ACC112 (cell line): ENCODE measurements around the gene APH1A.

ENCODE experiments used
- H2AFZ ChIP-seq: fragments of 200-600 bp; sonication (generic); one replicate; pipeline ENCODE4 v1.6.0; 2017; ENCODE audit warnings: antibody characterized with exemption, low read length; ENCODE audit not compliant: unreplicated experiment
- H3K27ac ChIP-seq: fragments of 200-600 bp; sonication (generic); 2 replicates; pipeline ENCODE4 v1.5.1; 2014; ENCODE audit warnings: low read depth, mild to moderate bottlenecking, antibody characterized with exemption, low read length, moderate library complexity
- H3K27me3 ChIP-seq: fragments of 200-600 bp; sonication (generic); 2 replicates; pipeline ENCODE4 v1.6.1; 2014; ENCODE audit warnings: mild to moderate bottlenecking, antibody characterized with exemption, low read length, moderate library complexity, mixed read lengths; ENCODE audit not compliant: insufficient read depth
- H3K36me3 ChIP-seq: fragments of 200-600 bp; sonication (generic); 2 replicates; pipeline ENCODE4 v1.6.1; 2016; ENCODE audit warnings: mild to moderate bottlenecking, antibody characterized with exemption, low read length, moderate library complexity, mixed read lengths; ENCODE audit not compliant: insufficient read depth
- H3K4me1 ChIP-seq: fragments of 200-600 bp; sonication (generic); one replicate; pipeline ENCODE4 v1.6.1; 2016; ENCODE audit warnings: low read length, mixed read lengths; ENCODE audit not compliant: insufficient read depth, unreplicated experiment, control insufficient read depth
- H3K4me3 ChIP-seq: fragments of 200-600 bp; sonication (generic); 2 replicates; pipeline ENCODE4 v1.5.1; 2014; ENCODE audit warnings: mild to moderate bottlenecking, low read depth, low read length
- H3K79me2 ChIP-seq: fragments of 200-600 bp; sonication (generic); one replicate; pipeline ENCODE4 v1.6.0; 2016; ENCODE audit warnings: low read length; ENCODE audit not compliant: control insufficient read depth, unreplicated experiment, insufficient read depth

The APH1A gene

DNA sequence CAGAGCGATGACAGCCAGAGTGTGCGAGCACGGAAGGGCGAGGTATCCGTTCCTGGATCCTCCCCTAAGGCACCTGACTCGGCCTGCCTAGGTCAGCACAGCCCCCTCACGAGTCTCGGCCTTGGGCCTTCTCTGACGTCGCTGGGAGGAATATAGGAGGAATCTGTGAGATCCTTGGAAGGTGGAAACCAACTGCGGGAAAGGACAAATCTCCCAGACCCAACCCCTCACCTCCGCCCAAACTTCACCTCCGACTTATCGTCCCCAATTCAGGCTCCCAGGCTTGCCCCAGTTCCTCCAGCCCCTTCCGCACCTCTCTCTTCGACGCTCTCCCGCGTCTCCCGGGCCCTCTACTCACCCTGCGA lies 494 bp downstream of the APH1A start:
- peaks cover 23% of the 10 kb centered on the region for H3K4me1 ChIP-seq
- H3K36me3 ChIP-seq, result peaks cover 6% of the 10 kb centered on the region; the same call in 1 of the 2 replicates
- H2AFZ ChIP-seq, result peak overlapping the region; percentile 72
- H3K79me2 ChIP-seq, result peaks cover 23% of the 10 kb centered on the region
- H3K4me3 ChIP-seq, result peak overlapping the region; percentile 96
- H3K27ac ChIP-seq, result peak overlapping the region; percentile 64
- no peaks in the 10 kb centered on the region for H3K27me3 ChIP-seq

DNA sequence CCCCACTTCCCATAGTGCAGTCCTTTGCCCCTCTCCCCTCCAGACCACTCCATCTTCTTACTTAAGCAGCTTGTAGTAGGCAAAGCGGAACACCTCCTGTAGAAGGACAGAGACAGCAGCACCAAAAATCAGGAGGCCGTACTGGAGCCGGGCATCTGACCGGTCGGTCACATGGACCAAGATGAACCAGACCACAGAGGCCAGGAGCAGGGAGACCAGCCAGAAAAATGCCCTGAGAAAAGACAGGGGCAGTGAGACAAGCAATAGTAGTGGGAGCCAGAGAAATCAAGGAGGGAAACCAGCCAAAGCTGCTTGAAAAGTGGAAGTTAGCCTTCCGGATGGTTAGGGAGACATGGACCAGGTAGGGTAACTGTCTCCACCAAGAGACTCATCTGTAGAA lies 920 bp downstream of the APH1A start:
- H3K27ac ChIP-seq, result peak overlapping the region; percentile 64; the same call in 1 of the 2 replicates
- H3K36me3 ChIP-seq, result peaks cover 6% of the 10 kb centered on the region; the same call in 1 of the 2 replicates
- H3K79me2 ChIP-seq, result peaks cover 23% of the 10 kb centered on the region
- no peaks in the 10 kb centered on the region for H3K27me3 ChIP-seq
- peak overlapping the region; percentile 96 for H3K4me3 ChIP-seq
- H3K4me1 ChIP-seq, result peaks cover 19% of the 10 kb centered on the region
- no peak overlapping the region for H2AFZ ChIP-seq

DNA sequence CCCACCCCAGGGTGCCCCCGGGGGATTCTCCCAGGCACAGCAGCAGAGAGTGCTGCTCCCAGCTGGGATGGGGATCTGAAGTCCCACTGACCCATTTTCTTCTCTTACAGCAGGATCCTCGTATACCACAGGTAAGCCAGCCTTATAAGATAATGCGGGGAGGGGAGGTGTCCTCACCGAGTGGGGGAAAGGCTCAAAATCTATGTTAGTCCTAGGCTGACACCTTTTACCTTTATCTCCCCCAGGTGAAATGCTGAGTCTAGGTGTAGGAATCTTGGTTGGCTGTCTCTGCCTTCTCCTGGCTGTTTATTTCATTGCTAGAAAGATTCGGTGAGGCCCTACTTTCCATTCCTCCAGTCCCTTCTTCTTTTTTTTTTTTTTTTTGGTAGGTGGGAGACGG lies 5.3 kb downstream of the APH1A start:
- peaks cover 6% of the 10 kb centered on the region; the same call in 1 of the 2 replicates for H3K36me3 ChIP-seq
- H3K4me1 ChIP-seq, result peaks cover 10% of the 10 kb centered on the region
- no peaks in the 10 kb centered on the region for H3K27me3 ChIP-seq
- H3K4me3 ChIP-seq, result no peak overlapping the region
- H2AFZ ChIP-seq, result no peak overlapping the region
- H3K79me2 ChIP-seq, result peaks cover 20% of the 10 kb centered on the region
- H3K27ac ChIP-seq, result no peak overlapping the region

DNA sequence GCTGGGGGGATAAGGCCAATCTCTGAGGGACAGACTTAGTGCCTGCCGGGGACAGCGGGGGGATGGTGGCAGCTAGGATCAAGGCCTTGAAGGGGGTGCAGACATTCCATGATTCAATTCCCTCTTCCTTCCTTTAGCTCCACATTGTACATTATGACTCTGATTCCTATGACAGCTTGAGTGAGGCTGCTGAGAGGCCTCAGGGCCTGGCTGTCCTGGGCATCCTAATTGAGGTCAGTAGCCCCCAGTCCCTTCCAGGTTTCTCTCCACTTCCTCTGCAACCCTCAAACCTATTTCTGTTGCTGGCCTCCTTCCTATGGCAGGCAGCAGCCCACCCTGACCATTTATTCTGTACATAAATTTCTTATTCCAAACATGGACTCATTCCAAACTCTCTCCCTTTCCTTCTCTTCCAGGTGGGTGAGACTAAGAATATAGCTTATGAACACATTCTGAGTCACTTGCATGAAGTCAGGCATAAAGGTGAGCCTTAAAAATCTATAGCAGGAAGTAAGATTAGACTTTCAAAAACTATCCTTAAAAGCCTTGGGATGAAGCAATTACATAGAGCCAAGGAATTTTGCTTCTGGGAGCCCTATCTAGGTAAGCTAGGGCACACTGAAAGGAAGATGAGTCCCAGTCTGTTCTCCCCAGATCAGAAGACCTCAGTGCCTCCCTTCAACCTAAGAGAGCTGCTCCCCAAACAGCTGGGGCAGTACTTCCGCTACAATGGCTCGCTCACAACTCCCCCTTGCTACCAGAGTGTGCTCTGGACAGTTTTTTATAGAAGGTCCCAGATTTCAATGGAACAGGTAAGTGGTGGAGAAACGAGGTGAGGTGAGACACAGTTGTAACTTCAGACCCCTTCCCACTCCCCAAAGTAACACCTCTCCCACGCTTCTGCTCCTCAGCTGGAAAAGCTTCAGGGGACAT lies 6.2 kb downstream of the APH1A start:
- Histone ChIP-seq H3K36me3 (peaks cover 6% of the 10 kb centered on the region; the same call in 1 of the 2 replicates), H3K4me1 (peaks cover 9% of the 10 kb centered on the region), H3K27me3 (peaks cover 5% of the 10 kb centered on the region; the same call in 1 of the 2 replicates), H2AFZ (no peak overlapping the region), H3K27ac (no peak overlapping the region), H3K79me2 (peaks cover 11% of the 10 kb centered on the region), H3K4me3 (no peak overlapping the region)

DNA sequence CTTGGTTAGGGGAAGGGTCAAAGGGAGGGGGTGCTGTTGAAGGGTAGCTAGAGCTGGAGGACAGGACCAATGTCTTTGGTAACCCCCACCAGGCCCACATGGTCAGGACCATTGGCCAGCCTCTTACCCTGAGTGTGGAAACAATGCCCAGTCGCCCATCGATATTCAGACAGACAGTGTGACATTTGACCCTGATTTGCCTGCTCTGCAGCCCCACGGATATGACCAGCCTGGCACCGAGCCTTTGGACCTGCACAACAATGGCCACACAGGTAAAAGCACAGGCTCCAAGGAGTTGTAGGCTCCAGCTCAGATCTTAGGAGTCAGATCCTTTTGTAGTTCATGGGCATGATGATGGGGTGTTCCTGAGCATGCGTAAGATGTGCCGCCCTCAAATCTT lies 7.4 kb downstream of the APH1A start:
- peaks cover 4% of the 10 kb centered on the region for H3K4me1 ChIP-seq
- peaks cover 5% of the 10 kb centered on the region; the same call in 1 of the 2 replicates for H3K36me3 ChIP-seq
- no peaks in the 10 kb centered on the region for H3K79me2 ChIP-seq
- no peak overlapping the region for H3K4me3 ChIP-seq
- no peak overlapping the region for H2AFZ ChIP-seq
- peaks cover 7% of the 10 kb centered on the region; the same call in 1 of the 2 replicates for H3K27me3 ChIP-seq
- no peak overlapping the region for H3K27ac ChIP-seq

DNA sequence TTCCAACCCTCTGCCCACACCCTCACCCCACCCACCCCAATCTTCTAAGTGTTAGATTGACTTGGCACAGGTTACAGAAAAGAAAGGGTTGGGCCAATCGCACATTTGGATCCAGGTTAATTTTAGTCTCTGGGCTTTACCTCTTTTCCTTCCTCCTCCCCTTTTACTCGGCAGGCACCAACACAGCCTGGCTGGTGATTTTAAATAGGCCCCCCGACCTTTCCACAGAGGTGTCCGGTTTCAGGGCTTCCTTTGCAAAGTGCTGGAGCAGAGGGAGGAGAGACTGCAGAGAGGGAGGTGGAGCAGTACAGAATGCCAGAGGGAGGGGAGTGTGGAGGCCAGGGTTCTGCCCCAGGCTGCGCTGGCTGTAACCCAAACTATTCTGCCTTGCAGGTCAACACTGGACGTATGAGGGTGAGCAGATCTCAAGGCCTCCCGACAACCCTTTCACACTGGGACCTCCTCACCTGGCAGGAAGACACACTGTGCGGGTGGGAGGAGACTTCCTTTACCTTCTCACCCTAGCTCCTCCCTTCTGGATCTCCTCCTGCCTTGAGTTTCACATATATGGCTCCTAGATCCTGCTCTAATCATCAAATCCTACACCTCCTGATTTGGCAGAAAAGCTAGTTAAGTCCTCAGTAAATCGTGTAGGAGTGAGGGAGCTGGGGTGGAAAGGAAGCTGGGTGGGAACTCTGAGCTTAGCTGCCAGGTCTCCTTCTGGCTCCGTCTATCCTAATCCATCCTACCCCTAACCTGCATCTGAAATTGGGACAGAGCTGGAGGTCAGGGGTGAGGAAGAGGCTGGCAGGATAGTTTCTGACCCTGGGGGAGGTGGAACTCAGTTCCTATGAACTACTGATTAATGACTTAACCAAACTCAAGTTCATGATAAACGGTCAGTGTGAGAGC lies 8.8 kb downstream of the APH1A start:
- Histone ChIP-seq H3K4me1 (peaks cover 8% of the 10 kb centered on the region), H3K4me3 (no peak overlapping the region), H2AFZ (no peak overlapping the region), H3K27ac (no peak overlapping the region), H3K36me3 (no peaks in the 10 kb centered on the region), H3K79me2 (no peaks in the 10 kb centered on the region), H3K27me3 (peaks cover 7% of the 10 kb centered on the region; the same call in 1 of the 2 replicates)

DNA sequence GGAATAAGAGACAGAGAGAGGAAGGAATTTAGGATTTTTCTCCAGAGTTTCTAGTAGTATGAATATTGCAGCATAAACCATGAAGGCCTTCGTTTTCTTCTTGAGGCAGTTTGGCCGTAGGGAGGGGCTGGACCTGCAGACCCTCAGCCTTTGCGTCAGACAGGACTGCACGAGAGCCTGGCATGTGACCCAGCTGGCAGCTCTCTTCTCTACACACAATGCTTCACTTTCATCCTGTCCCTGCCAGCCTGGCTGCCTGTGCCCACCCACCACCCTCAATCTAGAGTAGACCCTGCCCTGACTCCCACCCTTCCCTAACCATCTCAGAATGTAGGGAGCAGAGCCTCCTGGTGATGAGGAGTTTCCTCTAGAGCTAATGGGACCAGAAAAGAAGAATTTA lies 9.6 kb downstream of the APH1A start:
- no peak overlapping the region for H3K4me3 ChIP-seq
- peaks cover 7% of the 10 kb centered on the region; the same call in 1 of the 2 replicates for H3K27me3 ChIP-seq
- H3K36me3 ChIP-seq, result no peaks in the 10 kb centered on the region
- no peaks in the 10 kb centered on the region for H3K79me2 ChIP-seq
- H2AFZ ChIP-seq, result no peak overlapping the region
- H3K4me1 ChIP-seq, result peaks cover 8% of the 10 kb centered on the region
- no peak overlapping the region for H3K27ac ChIP-seq

DNA sequence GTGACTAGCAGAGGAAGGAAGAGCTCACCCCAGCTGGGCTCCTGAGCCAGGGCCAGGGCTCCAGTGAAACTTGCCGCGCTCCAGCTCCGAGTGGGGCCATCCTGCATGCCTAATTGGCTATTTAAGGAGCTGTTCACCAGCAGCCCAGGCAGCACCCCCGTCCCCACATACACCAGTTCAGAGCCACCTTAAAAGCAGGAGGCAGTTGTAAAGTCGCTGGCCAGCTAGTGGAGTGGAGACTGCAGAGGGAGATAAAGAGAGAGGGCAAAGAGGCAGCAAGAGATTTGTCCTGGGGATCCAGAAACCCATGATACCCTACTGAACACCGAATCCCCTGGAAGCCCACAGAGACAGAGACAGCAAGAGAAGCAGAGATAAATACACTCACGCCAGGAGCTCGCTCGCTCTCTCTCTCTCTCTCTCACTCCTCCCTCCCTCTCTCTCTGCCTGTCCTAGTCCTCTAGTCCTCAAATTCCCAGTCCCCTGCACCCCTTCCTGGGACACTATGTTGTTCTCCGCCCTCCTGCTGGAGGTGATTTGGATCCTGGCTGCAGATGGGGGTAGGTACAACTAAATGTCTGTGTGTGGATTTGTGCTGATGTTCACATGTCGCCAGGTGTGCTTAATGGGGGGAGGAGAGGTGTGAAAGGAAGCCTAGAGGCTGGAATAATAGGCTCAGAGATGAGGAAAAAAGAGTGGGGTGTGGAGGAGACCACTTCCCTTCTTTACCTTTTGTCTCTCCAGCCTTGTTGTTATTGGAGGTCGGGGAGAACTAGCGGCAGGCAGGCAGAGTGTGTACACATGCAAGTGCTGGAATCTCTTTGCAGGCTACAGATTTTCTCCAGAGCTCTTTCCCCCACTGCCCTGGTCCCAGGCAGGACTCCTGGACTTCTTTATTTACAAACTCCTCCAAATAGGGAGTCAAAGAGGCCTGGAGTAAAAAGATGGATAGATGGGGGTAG lies 10.9 kb downstream of the APH1A start, which contains the start of gene CA14:
CA14 (plus strand) TSS at position 151 of the 962 bp plus-strand sequence; CDS start at position 506, 355 bp downstream.
- H3K27ac ChIP-seq, result no peak within 1 kb of the TSS
- no peak within 1 kb of the TSS for H2AFZ ChIP-seq
- no peaks in the 10 kb centered on the region for H3K79me2 ChIP-seq
- H3K27me3 ChIP-seq, result peaks cover 7% of the 10 kb centered on the region; the same call in 1 of the 2 replicates
- peak within 1 kb of the TSS; percentile 8; the same call in 1 of the 2 replicates for H3K4me3 ChIP-seq
- H3K4me1 ChIP-seq, result peaks cover 8% of the 10 kb centered on the region
- no peaks in the 10 kb centered on the region for H3K36me3 ChIP-seq

DNA sequence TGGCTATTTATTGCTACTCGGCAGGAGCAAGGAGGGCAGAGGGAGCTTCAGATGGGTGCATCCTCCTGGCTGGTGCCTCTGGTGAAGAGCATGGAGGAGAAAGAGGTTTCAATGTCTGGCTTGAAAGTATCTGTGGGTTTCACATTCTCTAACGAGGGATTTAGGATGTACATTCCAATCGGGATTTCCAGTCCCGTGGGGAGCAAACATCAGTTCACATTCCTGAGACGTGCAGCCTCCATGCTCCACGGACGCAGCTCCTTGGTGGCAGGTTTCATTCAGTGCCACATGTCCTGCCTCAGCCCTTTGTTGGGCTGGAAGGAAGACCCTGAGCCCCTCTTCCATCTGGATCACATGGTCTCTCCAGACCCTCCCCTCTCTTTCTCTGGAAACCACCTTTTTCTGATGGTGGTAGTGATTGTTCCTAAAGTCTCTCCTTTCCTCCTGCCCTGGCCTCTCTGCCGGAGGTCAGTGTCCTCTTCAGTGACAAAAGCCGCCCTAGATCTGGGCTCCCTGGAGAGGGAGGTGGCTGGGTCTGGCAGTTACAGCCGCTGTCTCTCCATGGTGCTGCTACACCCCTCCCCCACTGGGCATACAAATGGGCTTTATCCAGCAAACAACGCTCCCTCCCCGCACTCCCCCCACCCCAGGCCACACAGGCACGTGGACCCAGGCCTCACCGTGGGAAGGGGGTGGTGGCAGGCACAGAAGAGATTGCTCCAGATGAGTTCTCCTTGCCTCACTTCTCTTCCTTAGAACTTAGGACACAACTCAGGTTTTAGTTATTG lies 12.1 kb downstream of the APH1A start:
- H3K4me3 ChIP-seq, result peak overlapping the region; percentile 8; the same call in 1 of the 2 replicates
- peaks cover 7% of the 10 kb centered on the region; the same call in 1 of the 2 replicates for H3K27me3 ChIP-seq
- no peak overlapping the region for H3K27ac ChIP-seq
- H3K79me2 ChIP-seq, result no peaks in the 10 kb centered on the region
- H3K4me1 ChIP-seq, result peaks cover 8% of the 10 kb centered on the region
- H2AFZ ChIP-seq, result peak overlapping the region; percentile 17
- no peaks in the 10 kb centered on the region for H3K36me3 ChIP-seq
